Stimulated activated CD8-positive, alpha-beta memory T cell treated with anti-CD3 and anti-CD28 coated beads, Interleukin-4, amount 100 ng/mL, for 24 hours (primary cell): ENCODE data around the gene ANKRD33.
"Not testable (repeated sequence)": the region's sequence is repeated elsewhere in the genome, so short reads cannot be mapped to it uniquely, and the experiment has no call there.

ENCODE experiments used
- DNase-seq: peaks from one replicate; pipeline ENCODE4 v3.0.0-alpha.2; 2020; ENCODE audit warnings: low read depth

Gene ANKRD33

GRCh38 chr12:51883295-51883694 lies 4.6 kb upstream of the ANKRD33 start:
- DNase-seq: no peak

- no peak for DNase-seq
Observed at GRCh38 chr12:51883998-51884675, 3.8 kb upstream of the ANKRD33 start.

- DNase-seq: no peak
Observed at GRCh38 chr12:51884676-51885229, 3.1 kb upstream of the ANKRD33 start.

DNA sequence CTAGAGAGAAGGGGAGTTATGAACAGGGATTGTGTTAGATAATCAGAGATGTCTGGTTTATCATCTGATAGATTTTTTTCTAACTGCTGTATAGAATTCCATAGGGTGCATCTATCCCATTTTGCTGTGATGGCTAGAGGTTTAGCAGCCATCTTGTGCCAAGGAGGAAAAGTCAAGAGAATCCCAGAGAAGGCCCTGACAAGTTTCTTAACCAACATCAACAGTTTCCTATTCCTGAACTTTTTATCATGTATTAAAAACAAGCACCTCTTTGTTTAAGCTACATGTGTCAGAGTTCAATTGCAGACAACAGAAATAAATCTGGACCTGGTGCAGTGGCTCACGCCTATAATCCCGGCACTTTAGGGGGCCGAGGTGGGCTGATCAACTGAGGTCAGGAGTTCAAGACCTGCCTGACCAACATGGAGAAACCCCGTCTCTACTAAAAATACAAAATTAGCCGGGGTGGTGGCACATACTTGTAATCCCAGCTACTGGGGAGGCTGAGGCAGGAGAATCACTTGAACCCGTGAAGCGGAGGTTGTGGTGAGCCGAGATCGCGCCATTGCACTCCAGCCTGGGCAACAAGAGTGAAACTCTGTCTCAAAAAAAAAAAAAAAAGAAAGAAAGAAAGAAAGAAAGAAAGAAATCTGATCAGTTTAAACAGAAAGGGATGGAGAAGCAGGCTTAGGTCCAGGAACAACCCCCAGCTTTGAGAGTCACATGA lies 2.4 kb upstream of the ANKRD33 start:
- not testable (repeated sequence) for DNase-seq

DNA sequence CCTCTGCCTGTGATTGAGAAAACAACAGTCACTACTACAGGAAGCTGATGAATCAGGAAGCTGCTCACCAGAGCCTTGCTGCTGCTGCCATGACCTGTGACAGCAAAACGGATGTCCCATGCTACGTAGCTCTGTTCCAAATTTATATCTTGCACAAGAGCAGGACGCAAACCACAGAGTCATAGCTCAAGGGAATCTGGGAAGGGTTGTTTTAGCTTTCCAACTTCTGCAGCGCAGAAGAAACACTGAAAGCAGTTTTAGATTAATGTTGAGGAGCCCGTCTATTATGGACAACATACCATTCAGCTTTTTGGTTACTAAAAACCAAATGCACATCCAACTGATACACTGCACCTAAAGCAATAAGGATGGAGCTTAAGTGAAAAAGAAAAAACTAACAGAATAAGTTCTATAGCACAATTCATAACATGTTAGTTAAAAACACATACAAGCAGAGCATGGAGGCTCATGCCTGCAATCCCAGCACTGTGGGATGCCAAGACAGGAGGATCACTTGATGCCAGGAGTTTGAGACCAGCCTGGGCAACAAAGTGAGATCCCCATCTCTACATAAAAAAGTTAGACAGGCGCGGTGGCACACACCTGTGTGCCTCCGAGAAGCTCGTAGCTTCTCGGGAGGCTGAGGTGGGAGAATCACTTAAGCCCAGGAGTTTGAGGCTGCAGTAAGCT lies 1.7 kb upstream of the ANKRD33 start:
- no peak for DNase-seq

- no peak for DNase-seq
Observed at GRCh38 chr12:51888316-51889215, 663 bp downstream of the ANKRD33 start.

- DNase-seq: no peak
Observed at GRCh38 chr12:51889216-51890132, 1.6 kb downstream of the ANKRD33 start.

GRCh38 chr12:51890133-51890464 lies 2.2 kb downstream of the ANKRD33 start:
- DNase-seq: no peak

- DNase-seq: no peak
Observed at GRCh38 chr12:51890511-51891171, 2.7 kb downstream of the ANKRD33 start.

DNA sequence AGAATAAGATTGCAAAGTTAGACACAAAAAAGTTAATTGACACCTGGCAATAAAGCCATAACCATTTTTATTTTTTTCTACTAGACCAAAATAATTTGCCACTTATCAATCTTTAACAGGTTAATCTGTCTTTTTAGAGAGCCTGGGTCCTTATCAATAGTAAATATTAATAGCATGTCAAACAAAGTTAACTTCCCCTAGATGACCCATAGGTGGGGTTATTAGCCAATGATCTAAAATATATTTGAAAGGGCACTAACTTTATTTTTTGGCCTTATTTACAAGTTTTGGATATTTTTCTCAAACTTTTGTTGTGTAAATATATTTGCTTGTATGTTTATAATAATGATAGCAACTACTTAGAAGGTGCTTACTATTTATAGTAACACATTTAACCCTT lies 3.9 kb downstream of the ANKRD33 start:
- no peak for DNase-seq

DNA sequence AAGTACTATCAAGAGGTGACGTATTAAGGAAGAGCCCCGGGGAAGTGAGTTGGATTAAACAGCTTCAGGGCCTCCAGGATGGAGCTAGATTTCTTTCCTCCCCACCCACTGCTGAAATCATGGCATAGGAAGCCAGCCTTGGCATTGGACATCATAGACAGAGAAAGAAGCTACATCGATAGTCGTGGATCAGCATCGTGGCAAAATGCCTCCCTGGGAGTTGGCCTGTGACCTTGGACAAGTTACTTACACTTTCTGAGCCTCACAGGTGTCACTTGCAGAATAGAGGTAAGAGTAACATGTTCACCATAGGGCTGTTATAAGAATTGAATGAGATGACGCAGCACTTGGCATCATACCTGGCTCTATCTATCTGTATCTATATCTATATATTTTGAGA lies 5.9 kb downstream of the ANKRD33 start:
- no peak for DNase-seq

DNA sequence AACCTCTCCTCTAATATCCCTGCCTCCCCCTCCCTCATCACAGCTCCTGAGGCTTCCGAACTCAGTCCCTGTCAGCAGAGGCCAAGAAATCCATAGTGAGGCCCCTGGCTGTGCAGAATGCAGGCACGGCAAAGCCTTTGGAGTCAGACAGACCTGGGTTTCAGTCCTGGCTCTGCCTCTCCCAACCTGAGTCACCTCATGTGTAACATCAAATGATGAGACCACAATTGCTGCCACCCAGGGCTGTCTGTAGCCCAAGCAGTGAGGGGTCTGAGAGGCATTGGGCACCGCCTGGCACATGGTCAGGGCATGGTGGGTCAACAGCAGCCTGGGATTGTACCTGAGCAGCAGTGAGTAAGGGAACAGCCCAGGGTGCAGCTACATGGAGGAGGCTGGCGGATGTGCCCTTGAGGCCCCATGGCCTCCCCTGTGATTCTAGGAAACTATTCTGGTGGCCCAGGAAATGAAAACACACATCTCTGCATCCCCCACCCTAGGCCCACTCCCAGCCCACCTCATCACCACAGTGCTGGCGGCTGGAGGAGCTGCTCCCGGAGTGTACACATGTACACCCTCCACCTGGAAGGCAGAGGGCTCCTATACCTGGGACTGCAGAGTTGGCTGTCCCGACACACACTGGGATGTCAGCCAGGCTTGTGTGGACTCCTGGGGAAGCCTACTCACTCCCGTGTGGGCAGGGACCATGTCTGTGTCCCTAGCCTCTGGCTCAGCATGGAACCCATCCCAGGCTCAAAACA lies 7.7 kb downstream of the ANKRD33 start:
- no peak for DNase-seq

- no peak for DNase-seq
Observed at GRCh38 chr12:51896236-51896635, 8.3 kb downstream of the ANKRD33 start.

GRCh38 chr12:51897181-51897580 lies 9.3 kb downstream of the ANKRD33 start:
- DNase-seq: no peak

DNA sequence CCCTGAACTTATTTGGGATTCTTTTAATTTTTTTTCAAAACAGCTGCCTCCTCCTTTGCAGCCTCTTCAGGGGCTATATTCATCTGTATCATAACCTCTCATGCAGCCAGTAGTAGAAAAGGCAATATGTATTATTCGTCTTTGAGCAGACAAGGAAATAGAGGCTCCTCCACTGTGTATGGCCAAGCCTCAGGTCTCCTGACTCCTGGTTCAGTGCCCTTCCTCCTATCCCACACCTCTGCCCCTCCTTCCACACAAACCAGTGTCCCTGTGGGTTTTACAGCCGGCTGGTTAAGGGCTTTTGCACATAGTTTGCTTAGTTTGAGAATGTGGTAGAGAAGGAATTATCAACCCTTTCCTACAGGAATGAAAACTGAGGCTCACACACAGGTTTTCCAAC lies 10.6 kb downstream of the ANKRD33 start:
- no peak for DNase-seq

DNA sequence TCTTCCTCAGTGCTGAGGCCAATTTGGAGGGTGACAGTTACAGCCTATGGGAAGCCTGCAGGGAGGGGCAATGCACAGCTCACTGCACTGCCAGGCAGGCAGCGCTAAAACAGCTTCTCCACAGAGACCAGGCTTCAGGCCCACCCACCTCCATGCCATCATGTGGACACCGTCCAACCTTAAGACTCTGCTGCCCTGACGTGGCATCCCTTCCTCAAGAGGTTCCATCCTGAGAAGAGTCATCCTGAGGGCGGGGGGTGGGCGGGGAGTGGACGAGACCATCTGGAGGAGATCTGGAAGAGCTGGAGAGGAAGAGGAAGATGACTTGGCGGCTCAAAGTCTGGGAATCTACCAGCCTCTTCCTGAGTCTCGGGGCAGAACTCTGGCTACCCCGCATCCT lies 11.0 kb downstream of the ANKRD33 start:
- no peak for DNase-seq

GRCh38 chr12:51900323-51900889 lies 12.5 kb downstream of the ANKRD33 start:
- no peak for DNase-seq

- DNase-seq: no peak
Observed at GRCh38 chr12:51901121-51901817, 13.4 kb downstream of the ANKRD33 start.

DNA sequence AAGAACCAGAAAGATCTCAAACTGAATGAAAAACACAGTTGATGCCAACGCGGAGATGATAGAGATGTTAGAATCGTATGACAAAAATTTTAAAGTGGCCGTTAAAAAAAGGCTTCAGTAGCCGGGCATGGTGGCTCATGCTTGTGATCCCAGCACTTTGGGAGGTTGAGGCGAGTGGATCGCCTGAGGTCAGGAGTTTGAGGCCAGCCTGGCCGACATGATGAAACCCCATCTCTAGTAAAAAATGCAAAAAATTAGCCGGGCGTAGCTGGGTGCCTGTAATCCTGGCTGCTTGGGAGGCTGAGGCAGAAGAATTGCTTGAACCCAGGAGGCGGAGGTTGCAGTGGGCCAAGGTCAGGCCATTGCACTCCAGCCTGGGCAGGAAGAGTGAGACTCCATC lies 14.0 kb downstream of the ANKRD33 start:
- no peak for DNase-seq
